Measurements from ENCODE around the gene CGB8. TPM values are rescaled to one million over a fixed set of nuclear protein-coding genes. Genes with fewer than 3 reads are reported as not detected.
"Not testable (repeated sequence)": the region's sequence is repeated elsewhere in the genome, so short reads cannot be mapped to it uniquely, and the experiment has no call there.

The CGB8 gene
- total and polyA plus RNA-seq, 4 donors, result not detected

- H3K27me3 ChIP-seq (ENCODE audit: control insufficient read depth in 4 of 4, insufficient read depth in 4 of 4, low read length in 3 of 4), result no peaks in the 10 kb centered on the region
- TF ChIP-seq YY1 (IDR thresholded peaks at IDR 0.05), result no peak
- TF ChIP-seq, protein P1, sequence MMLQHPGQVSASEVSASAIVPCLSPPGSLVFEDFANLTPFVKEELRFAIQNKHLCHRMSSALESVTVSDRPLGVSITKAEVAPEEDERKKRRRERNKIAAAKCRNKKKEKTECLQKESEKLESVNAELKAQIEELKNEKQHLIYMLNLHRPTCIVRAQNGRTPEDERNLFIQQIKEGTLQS (IDR thresholded peaks at IDR 0.05), result no peak
- TF ChIP-seq CTCF (IDR thresholded peaks at IDR 0.05; ENCODE audit: low read depth, low read length, missing input control), result no peak
- no peak for TF ChIP-seq RXRA (IDR thresholded peaks at IDR 0.05)
- no peak for TF ChIP-seq HNF4G (IDR thresholded peaks at IDR 0.05)
- TF ChIP-seq HNF4A (conservative IDR thresholded peaks at IDR 0.05), result no peak
- no peak for TF ChIP-seq JUND (IDR thresholded peaks at IDR 0.05)
- TF ChIP-seq RAD21 (IDR thresholded peaks at IDR 0.05), result no peak
Observed at GRCh38 chr19:49056101-49056901, 7.4 kb upstream of the CGB8 start.

DNA sequence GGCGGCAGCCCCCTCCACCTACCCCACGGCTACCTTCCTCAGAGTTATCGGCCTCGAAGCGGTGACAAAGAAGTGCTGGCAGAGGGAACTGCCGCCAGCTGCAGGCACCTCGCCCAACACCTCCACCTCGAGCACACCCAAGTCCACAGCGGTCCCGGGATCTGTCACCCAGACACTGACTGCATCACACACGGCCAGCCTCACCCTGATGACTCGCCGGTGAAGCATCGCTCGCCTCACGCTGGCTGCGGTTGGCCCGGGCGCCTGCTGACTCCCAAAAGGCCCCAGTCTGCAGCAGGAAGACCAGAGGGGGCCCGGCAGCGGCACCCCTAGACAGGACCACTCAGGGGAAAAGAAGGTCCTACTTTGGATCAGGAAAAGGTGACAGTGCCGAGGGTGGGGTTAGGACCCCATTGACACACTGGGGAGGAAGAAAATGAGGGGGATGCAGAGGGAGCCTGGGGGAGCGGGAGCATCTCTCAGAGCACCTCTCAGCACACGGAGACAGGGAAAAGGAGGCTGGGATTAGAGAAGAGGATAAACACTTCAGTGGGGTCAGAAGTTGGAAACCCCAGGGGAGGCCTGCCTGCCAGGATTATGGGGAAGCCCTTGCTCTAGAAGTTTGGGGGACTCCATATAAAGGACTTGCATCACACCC, 1.6 kb upstream of the CGB8 start:
- not testable (repeated sequence) for H3K4me3 ChIP-seq (ENCODE audit: low read depth in 1 of 3, low read length in 3 of 3); H3K9me3 ChIP-seq (ENCODE audit: control insufficient read depth in 4 of 4, low read length in 3 of 4); H3K4me1 ChIP-seq (ENCODE audit: control insufficient read depth in 4 of 4, insufficient read depth in 4 of 4, low read length in 3 of 4); H3K27ac ChIP-seq (ENCODE audit: low read depth in 1 of 2, low read length in 2 of 2); DNase-seq (ENCODE audit: low spot score); H3K9ac ChIP-seq (ENCODE audit: low read depth in 1 of 2, low read length in 2 of 2); H3K27me3 ChIP-seq (ENCODE audit: control insufficient read depth in 4 of 4, insufficient read depth in 4 of 4, low read length in 3 of 4); H3K36me3 ChIP-seq (ENCODE audit: control insufficient read depth in 4 of 4, insufficient read depth in 3 of 4, low read depth in 1 of 4, low read length in 3 of 4)
- 78% methylated on average over 24 of the region's 24 CpGs for WGBS

More at GRCh38 chr19:49056101-49056901, 7.4 kb upstream of the CGB8 start:
- Histone ChIP-seq H3K4me1 (ENCODE audit: control insufficient read depth in 4 of 4, insufficient read depth in 4 of 4, low read length in 3 of 4) (peaks cover 0 to 22% (median 12%) of the 10 kb centered on the region in 4 donors), H3K9me3 (ENCODE audit: control insufficient read depth in 4 of 4, low read length in 3 of 4) (no peaks in the 10 kb centered on the region), H3K9ac (ENCODE audit: low read depth in 1 of 2, low read length in 2 of 2) (no peak overlapping the region), H3K27ac (ENCODE audit: low read depth in 1 of 2, low read length in 2 of 2) (no peak overlapping the region), H3K4me3 (ENCODE audit: low read depth in 1 of 3, low read length in 3 of 3) (peak overlapping the region; percentile 59 to 61 (median 59)), H3K36me3 (ENCODE audit: control insufficient read depth in 4 of 4, insufficient read depth in 3 of 4, low read depth in 1 of 4, low read length in 3 of 4) (no peaks in the 10 kb centered on the region)
- peak; percentile 65 for DNase-seq (ENCODE audit: low spot score)
- WGBS, result 2% methylated on average over 63 of the region's 63 CpGs

DNA sequence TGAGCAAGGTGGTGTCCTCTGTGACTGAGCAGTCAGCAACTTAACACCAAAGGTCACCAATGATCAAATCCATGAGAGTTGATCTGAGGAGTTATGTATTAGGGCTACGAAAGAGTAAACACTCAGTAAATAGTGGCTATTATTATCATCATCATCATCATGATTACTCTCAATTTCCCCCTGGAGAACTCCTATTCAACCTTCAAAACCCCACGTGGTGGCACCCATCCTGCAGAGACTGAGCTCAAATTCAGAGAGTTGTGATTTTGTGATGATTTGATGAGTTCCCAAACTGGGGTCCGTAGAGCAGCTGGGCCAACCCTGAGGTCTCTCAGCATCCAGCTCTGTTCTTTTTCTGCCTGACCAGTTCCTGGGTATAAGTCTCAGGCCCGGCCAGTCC, 923 bp upstream of the CGB8 start:
- 80% methylated on average over 3 of the region's 4 CpGs for WGBS
- H3K36me3 ChIP-seq (ENCODE audit: control insufficient read depth in 4 of 4, insufficient read depth in 3 of 4, low read depth in 1 of 4, low read length in 3 of 4); H3K27me3 ChIP-seq (ENCODE audit: control insufficient read depth in 4 of 4, insufficient read depth in 4 of 4, low read length in 3 of 4); H3K27ac ChIP-seq (ENCODE audit: low read depth in 1 of 2, low read length in 2 of 2); DNase-seq (ENCODE audit: low spot score); H3K9me3 ChIP-seq (ENCODE audit: control insufficient read depth in 4 of 4, low read length in 3 of 4); H3K4me3 ChIP-seq (ENCODE audit: low read depth in 1 of 3, low read length in 3 of 3); H3K4me1 ChIP-seq (ENCODE audit: control insufficient read depth in 4 of 4, insufficient read depth in 4 of 4, low read length in 3 of 4); H3K9ac ChIP-seq (ENCODE audit: low read depth in 1 of 2, low read length in 2 of 2): not testable (repeated sequence)

GRCh38 chr19:49043548-49043947, 5.4 kb downstream of the CGB8 start, which contains the start of gene CGB5:
TSS of gene CGB5 (plus strand) at chr19:49043848. CDS start at chr19:49044210, 362 bp downstream.
- H3K36me3 ChIP-seq (ENCODE audit: control insufficient read depth in 4 of 4, insufficient read depth in 3 of 4, low read depth in 1 of 4, low read length in 3 of 4); DNase-seq (ENCODE audit: low spot score); H3K27ac ChIP-seq (ENCODE audit: low read depth in 1 of 2, low read length in 2 of 2); H3K27me3 ChIP-seq (ENCODE audit: control insufficient read depth in 4 of 4, insufficient read depth in 4 of 4, low read length in 3 of 4); H3K4me1 ChIP-seq (ENCODE audit: control insufficient read depth in 4 of 4, insufficient read depth in 4 of 4, low read length in 3 of 4); H3K4me3 ChIP-seq (ENCODE audit: low read depth in 1 of 3, low read length in 3 of 3); H3K9me3 ChIP-seq (ENCODE audit: control insufficient read depth in 4 of 4, low read length in 3 of 4); H3K9ac ChIP-seq (ENCODE audit: low read depth in 1 of 2, low read length in 2 of 2): not testable (repeated sequence)
- WGBS, result 73% methylated on average over 15 of the region's 15 CpGs

GRCh38 chr19:49042666-49043065, 6.2 kb downstream of the CGB8 start:
- H3K9me3 ChIP-seq (ENCODE audit: control insufficient read depth in 4 of 4, low read length in 3 of 4); H3K4me3 ChIP-seq (ENCODE audit: low read depth in 1 of 3, low read length in 3 of 3); H3K27me3 ChIP-seq (ENCODE audit: control insufficient read depth in 4 of 4, insufficient read depth in 4 of 4, low read length in 3 of 4); H3K27ac ChIP-seq (ENCODE audit: low read depth in 1 of 2, low read length in 2 of 2); H3K9ac ChIP-seq (ENCODE audit: low read depth in 1 of 2, low read length in 2 of 2); H3K4me1 ChIP-seq (ENCODE audit: control insufficient read depth in 4 of 4, insufficient read depth in 4 of 4, low read length in 3 of 4); H3K36me3 ChIP-seq (ENCODE audit: control insufficient read depth in 4 of 4, insufficient read depth in 3 of 4, low read depth in 1 of 4, low read length in 3 of 4); DNase-seq (ENCODE audit: low spot score): not testable (repeated sequence)
- 94% methylated on average over 4 of the region's 4 CpGs for WGBS

All from liver (tissue), 9 donors.